SK-N-SH treated with all-trans-retinoic acid at 6 μM for 48 hours (cell line): Measurements from ENCODE around the gene MAMSTR.

Experiments used
- ATAC-seq: fragments of 200-7000 bp; cut with Tn5 transposase; 3 replicates; pipeline ENCODE4 v1.9.1; 2020; ENCODE audit warnings: mild to moderate bottlenecking, moderate library complexity
- ARNTL ChIP-seq: fragments of 450-650 bp; formaldehyde crosslinking; IDR thresholded peaks from 2 replicates; pipeline ENCODE4 v1.5.0; 2020; ENCODE audit warnings: low read depth, mild to moderate bottlenecking, moderate library complexity, borderline replicate concordance
- BACH2 ChIP-seq: fragments of 250-450 bp; sonication (Bioruptor Pico); IDR thresholded peaks from 2 replicates; pipeline ENCODE4 v1.9.0; 2021; ENCODE audit warnings: mild to moderate bottlenecking, borderline replicate concordance
- CSDC2 ChIP-seq: fragments of 250-450 bp; sonication (Bioruptor Pico); IDR thresholded peaks from 2 replicates; pipeline ENCODE4 v1.5.0; 2020; ENCODE audit warnings: mild to moderate bottlenecking, moderate library complexity
- ESRRG ChIP-seq: fragments of 250-450 bp; sonication (Bioruptor Pico); IDR thresholded peaks from 2 replicates; pipeline ENCODE4 v1.6.1; 2021; ENCODE audit warnings: mild to moderate bottlenecking
- GLIS3 ChIP-seq: fragments of 250-450 bp; sonication (Bioruptor Pico); IDR thresholded peaks from 2 replicates; pipeline ENCODE4 v1.5.0; 2020; ENCODE audit warnings: mild to moderate bottlenecking, moderate library complexity
- ISL1 ChIP-seq: fragments of 250-450 bp; sonication (Bioruptor Pico); IDR thresholded peaks from 2 replicates; pipeline ENCODE4 v2.1.2; 2022; ENCODE audit warnings: mild to moderate bottlenecking, moderate library complexity
- OSR1 ChIP-seq: fragments of 250-450 bp; sonication (Bioruptor Pico); IDR thresholded peaks from 2 replicates; pipeline ENCODE4 v1.8.0; 2022; ENCODE audit warnings: moderate library complexity, mild to moderate bottlenecking, inconsistent platforms
- PPARA ChIP-seq: fragments of 250-450 bp; sonication (Bioruptor Pico); IDR thresholded peaks from 2 replicates; pipeline ENCODE4 v1.5.0; 2020; ENCODE audit warnings: mild to moderate bottlenecking, borderline replicate concordance
- RARB ChIP-seq: fragments of 250-450 bp; sonication (Bioruptor Pico); IDR thresholded peaks from 2 replicates; pipeline ENCODE4 v1.8.0; 2021; ENCODE audit warnings: mild to moderate bottlenecking, moderate library complexity
- SNAI2 ChIP-seq: fragments of 250-450 bp; sonication (Bioruptor Pico); IDR thresholded peaks from 2 replicates; pipeline ENCODE4 v1.5.0; 2020; ENCODE audit warnings: mild to moderate bottlenecking, moderate library complexity
- TOX ChIP-seq: fragments of 250-450 bp; sonication (Bioruptor Pico); IDR thresholded peaks from 2 replicates; pipeline ENCODE4 v1.8.0; 2021; ENCODE audit warnings: mild to moderate bottlenecking, moderate library complexity, borderline replicate concordance
- ZFP3 ChIP-seq: fragments of 250-450 bp; sonication (Bioruptor Pico); IDR thresholded peaks from 2 replicates; pipeline ENCODE4 v1.5.0; 2020; ENCODE audit warnings: mild to moderate bottlenecking, moderate library complexity
- ZFP30 ChIP-seq: fragments of 450-650 bp; formaldehyde crosslinking; IDR thresholded peaks from 2 replicates; pipeline ENCODE4 v1.5.0; 2022; ENCODE audit warnings: mild to moderate bottlenecking, moderate library complexity
- ZNF70 ChIP-seq: fragments of 450-650 bp; formaldehyde crosslinking; IDR thresholded peaks from 2 replicates; pipeline ENCODE4 v1.5.0; 2020; ENCODE audit warnings: mild to moderate bottlenecking, moderate library complexity
- ZNF8 ChIP-seq: fragments of 450-650 bp; formaldehyde crosslinking; IDR thresholded peaks from 2 replicates; pipeline ENCODE4 v1.5.0; 2020; ENCODE audit warnings: mild to moderate bottlenecking, moderate library complexity
- TF ChIP-seq, protein P1 (sequence below): fragments of 250-450 bp; sonication (Bioruptor Pico); IDR thresholded peaks from 2 replicates; pipeline ENCODE4 v1.5.1; 2020; ENCODE audit warnings: low read depth, mild to moderate bottlenecking, moderate library complexity
- TF ChIP-seq, protein P2 (sequence below): fragments of 250-450 bp; sonication (Bioruptor Pico); IDR thresholded peaks from 2 replicates; pipeline ENCODE4 v1.8.0; 2020; ENCODE audit warnings: mild to moderate bottlenecking, moderate library complexity, borderline replicate concordance
- TF ChIP-seq, protein P3 (sequence below): fragments of 250-450 bp; sonication (Bioruptor Pico); IDR thresholded peaks from 2 replicates; pipeline ENCODE4 v1.5.0; 2020; ENCODE audit warnings: mild to moderate bottlenecking, moderate library complexity
- TF ChIP-seq, protein P4 (sequence below): fragments of 250-450 bp; sonication (Bioruptor Pico); IDR thresholded peaks from 2 replicates; pipeline ENCODE4 v1.5.1; 2021; ENCODE audit warnings: mild to moderate bottlenecking, moderate library complexity

The MAMSTR gene

DNA sequence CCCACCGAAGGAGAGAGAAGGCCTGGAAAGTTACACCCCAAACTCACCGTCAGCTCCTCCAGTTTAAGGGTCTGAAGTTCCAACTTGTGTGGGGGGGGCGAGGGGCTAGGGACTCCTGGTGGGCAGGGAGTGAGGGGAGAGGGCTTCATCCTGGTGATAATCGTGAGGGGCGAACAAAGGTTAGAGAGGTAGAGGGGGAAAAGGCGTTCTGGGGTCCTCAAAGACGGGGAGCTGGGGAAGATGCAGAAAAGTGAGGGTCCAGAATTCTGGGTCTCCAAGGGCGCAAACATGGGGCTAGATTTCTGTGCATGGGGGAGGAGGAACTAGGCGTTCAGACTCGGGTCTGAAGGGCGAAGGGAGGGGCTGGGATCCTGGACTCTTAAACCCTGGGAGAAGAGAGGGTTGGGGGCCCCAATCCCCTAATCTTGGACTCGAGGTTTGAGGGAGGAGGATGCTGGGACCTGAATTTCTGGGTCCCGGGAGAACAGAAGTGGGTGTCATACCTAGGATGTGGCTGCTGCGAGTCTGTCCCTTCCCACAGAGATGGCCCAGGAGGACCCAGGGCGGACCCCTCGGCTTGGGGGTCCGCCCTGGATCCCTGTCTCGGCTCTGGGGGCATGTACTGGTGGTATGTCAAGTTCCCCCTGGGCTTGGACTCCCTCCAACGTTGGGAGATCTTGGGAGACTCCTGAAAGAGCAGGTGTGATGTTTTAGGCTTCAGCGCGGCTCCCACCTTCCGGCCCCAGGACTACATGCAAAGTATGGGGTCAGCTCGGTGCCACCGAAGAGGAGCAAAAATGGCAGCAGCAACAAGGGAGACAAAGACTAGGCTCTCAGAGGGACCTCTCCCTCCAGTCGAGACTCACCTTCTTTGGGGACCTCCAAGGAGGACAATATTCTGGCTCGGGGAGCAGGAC lies 4.5 kb downstream of the MAMSTR start:
- no peak for TF ChIP-seq TOX (CRISPR knock-in tag)
- no peak for TF ChIP-seq ZNF8
- ATAC-seq, result no peak

DNA sequence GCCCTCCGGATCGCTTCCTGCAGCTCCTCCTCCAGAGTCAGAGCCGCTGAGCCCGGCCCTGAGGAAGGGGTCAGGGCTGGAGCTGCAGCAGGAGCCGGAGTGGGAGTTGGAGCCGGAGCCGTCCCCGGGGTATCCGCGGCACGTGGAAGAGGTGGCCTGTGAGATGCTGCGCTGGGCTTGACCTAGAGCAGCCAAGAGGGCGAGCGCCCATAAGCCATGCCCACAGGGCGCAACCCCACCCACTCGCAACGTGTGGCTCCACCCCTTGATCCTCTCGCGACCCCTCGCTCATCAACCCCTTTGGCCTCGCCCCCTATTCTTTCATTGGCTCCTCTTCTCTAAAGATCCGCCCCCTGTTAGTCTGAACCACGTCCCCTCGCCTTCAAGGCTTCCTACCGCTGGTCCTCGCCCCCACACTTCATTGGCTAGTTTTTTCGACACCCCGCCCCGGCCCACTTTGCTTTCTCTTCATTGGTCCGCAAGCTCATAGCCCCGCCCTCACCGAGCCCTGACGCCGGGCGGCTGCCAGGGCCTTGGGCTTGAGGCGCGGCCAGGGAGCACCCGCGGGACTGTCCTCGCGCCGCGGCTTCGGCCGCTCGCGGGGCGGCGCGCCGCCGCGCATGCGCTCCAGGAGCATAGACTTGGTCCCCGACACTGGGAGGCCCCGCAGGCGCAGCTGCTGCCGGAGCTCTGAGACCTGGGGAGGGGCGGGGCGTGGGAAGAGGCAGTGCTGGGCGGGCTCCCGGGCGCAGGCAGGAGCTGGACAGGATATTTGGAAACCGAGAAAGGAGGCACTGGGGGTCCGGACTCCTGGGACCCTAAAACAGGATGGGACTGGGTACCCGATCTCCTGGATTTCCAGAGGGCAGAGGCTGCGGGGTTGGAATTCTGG lies 5.4 kb downstream of the MAMSTR start:
- TF ChIP-seq ZFP3 (CRISPR knock-in tag), result no peak
- peak; percentile 90 for ATAC-seq

DNA sequence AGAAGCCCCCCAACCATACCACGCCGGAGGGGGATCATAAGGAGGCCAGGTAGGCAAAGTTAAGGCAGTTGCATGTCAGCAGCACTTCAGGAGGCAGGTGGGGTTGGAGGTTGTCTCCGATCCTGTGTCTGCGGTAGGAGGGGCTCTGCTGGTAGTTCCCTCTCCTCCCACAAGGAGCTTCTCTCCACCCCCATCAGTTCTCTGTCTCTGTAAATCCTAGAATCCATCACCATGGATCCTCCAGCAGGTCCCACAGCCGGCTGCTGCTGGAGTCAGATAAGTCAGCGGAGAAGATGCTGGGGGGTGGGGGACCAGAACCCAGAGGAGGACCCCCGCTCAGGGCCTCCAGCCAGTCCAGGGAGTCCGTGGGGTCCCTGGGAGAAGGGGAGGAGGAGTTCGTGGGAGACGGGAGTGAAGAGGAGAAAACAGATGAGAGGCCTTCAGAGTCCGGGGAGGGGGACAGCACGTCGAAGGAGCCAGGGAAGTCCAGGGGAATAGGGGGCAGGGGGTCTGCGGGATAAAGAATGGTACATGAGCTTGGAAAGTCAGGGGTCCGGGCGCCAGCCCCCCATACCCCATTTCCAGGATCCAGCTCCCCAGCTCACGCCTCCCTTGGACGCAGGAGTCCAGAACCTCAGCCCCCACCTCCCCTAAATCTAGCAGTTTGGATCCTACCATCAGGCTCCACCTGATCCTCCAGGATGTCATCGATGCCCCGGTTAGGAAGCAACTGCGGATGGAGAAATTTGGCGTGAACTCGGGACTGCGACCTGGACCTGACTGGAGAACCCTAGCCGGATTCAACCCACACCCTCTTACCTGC lies 6.3 kb downstream of the MAMSTR start:
- ATAC-seq, result 0 out of 3 replicates have a peak, but pooled peaks have one; percentile 9

DNA sequence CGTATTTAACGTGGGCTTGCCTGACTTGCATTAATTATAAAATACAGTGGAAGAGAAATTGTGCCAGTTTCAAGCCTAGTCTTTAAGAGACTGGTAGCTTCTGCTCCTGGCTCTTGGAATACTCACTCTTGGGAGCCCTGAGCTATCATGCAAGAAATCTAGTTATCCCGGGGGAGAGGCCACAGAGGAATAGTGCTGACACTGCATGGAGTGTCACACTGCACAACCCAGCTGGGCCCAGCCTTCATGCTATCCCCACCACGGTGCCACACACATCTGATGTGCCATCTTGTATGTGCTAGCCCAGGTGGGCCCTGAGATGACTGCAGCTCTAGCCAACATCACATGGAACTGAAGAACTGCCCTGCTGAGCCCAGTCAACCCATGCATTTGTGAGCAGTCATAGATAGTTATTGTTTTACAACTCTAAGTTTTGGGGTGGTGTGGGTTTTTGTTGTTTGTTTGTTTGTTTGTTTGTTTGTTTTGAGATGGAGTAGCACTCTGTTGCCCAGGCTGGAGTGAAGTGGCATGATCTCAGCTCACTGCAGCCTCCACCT lies 8.3 kb downstream of the MAMSTR start:
- ATAC-seq, result no peak
- TF ChIP-seq, protein P1, sequence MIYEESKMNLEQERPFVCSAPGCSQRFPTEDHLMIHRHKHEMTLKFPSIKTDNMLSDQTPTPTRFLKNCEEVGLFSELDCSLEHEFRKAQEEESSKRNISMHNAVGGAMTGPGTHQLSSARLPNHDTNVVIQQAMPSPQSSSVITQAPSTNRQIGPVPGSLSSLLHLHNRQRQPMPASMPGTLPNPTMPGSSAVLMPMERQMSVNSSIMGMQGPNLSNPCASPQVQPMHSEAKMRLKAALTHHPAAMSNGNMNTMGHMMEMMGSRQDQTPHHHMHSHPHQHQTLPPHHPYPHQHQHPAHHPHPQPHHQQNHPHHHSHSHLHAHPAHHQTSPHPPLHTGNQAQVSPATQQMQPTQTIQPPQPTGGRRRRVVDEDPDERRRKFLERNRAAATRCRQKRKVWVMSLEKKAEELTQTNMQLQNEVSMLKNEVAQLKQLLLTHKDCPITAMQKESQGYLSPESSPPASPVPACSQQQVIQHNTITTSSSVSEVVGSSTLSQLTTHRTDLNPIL (CRISPR knock-in tag), result no peak
- TF ChIP-seq, protein P2, sequence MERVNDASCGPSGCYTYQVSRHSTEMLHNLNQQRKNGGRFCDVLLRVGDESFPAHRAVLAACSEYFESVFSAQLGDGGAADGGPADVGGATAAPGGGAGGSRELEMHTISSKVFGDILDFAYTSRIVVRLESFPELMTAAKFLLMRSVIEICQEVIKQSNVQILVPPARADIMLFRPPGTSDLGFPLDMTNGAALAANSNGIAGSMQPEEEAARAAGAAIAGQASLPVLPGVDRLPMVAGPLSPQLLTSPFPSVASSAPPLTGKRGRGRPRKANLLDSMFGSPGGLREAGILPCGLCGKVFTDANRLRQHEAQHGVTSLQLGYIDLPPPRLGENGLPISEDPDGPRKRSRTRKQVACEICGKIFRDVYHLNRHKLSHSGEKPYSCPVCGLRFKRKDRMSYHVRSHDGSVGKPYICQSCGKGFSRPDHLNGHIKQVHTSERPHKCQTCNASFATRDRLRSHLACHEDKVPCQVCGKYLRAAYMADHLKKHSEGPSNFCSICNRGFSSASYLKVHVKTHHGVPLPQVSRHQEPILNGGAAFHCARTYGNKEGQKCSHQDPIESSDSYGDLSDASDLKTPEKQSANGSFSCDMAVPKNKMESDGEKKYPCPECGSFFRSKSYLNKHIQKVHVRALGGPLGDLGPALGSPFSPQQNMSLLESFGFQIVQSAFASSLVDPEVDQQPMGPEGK (CRISPR knock-in tag), result no peak
- no peak for TF ChIP-seq ARNTL (CRISPR knock-in tag)
- TF ChIP-seq, protein P3, sequence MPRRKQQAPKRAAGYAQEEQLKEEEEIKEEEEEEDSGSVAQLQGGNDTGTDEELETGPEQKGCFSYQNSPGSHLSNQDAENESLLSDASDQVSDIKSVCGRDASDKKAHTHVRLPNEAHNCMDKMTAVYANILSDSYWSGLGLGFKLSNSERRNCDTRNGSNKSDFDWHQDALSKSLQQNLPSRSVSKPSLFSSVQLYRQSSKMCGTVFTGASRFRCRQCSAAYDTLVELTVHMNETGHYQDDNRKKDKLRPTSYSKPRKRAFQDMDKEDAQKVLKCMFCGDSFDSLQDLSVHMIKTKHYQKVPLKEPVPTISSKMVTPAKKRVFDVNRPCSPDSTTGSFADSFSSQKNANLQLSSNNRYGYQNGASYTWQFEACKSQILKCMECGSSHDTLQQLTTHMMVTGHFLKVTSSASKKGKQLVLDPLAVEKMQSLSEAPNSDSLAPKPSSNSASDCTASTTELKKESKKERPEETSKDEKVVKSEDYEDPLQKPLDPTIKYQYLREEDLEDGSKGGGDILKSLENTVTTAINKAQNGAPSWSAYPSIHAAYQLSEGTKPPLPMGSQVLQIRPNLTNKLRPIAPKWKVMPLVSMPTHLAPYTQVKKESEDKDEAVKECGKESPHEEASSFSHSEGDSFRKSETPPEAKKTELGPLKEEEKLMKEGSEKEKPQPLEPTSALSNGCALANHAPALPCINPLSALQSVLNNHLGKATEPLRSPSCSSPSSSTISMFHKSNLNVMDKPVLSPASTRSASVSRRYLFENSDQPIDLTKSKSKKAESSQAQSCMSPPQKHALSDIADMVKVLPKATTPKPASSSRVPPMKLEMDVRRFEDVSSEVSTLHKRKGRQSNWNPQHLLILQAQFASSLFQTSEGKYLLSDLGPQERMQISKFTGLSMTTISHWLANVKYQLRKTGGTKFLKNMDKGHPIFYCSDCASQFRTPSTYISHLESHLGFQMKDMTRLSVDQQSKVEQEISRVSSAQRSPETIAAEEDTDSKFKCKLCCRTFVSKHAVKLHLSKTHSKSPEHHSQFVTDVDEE, result no peak
- no peak for TF ChIP-seq RARB
- TF ChIP-seq SNAI2 (CRISPR knock-in tag), result no peak
- no peak for TF ChIP-seq OSR1 (CRISPR knock-in tag)
- no peak for TF ChIP-seq ZNF70
- TF ChIP-seq CSDC2 (CRISPR knock-in tag), result no peak
- no peak for TF ChIP-seq ESRRG (CRISPR knock-in tag)
- no peak for TF ChIP-seq TOX (CRISPR knock-in tag)

More for the DNA sequence above, 6.3 kb downstream of the MAMSTR start:
- TF ChIP-seq CSDC2 (CRISPR knock-in tag) (no peak), ZNF8 (no peak), ISL1 (CRISPR knock-in tag) (no peak), SNAI2 (CRISPR knock-in tag) (no peak), ZNF70 (no peak), BACH2 (CRISPR knock-in tag) (no peak), TOX (CRISPR knock-in tag) (no peak), ZFP30 (CRISPR knock-in tag) (no peak), ZFP3 (CRISPR knock-in tag) (no peak), GLIS3 (CRISPR knock-in tag) (no peak), PPARA (CRISPR knock-in tag) (no peak), RARB (no peak), ESRRG (CRISPR knock-in tag) (no peak)
- TF ChIP-seq, protein P1 (CRISPR knock-in tag), result no peak
- TF ChIP-seq, protein P2 (CRISPR knock-in tag), result no peak
- TF ChIP-seq, protein P4, sequence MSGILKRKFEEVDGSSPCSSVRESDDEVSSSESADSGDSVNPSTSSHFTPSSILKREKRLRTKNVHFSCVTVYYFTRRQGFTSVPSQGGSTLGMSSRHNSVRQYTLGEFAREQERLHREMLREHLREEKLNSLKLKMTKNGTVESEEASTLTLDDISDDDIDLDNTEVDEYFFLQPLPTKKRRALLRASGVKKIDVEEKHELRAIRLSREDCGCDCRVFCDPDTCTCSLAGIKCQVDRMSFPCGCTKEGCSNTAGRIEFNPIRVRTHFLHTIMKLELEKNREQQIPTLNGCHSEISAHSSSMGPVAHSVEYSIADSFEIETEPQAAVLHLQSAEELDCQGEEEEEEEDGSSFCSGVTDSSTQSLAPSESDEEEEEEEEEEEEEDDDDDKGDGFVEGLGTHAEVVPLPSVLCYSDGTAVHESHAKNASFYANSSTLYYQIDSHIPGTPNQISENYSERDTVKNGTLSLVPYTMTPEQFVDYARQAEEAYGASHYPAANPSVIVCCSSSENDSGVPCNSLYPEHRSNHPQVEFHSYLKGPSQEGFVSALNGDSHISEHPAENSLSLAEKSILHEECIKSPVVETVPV (CRISPR knock-in tag), result no peak
